Right ventricle myocardium superior (tissue), 1 donor: Measurements from ENCODE around the gene KLF16. TPM values are rescaled to one million over a fixed set of nuclear protein-coding genes. Genes with fewer than 3 reads are reported as not detected.
A peak's percentile ranks its signal among the peaks of the same experiment; 100 is the strongest.

Source experiments
- ATAC-seq: fragments of 200-7000 bp; cut with Tn5 transposase; one replicate; pipeline ENCODE4 v1.9.1; 2020; ENCODE audit warnings: mild to moderate bottlenecking; ENCODE audit not compliant: poor library complexity
- DNase-seq: peaks from one replicate; pipeline ENCODE4 v3.0.0-alpha.2; 2020
- intact Hi-C: fragments of 100-400 bp; cut with DNase I; formaldehyde crosslinking; loops from one replicate; pipeline ENCODE4 v1.11.2; 2022
- total RNA-seq: library from RNA; stranded (reverse); fragmentation: NEBNext Ultra II Directional; extraction: Animal tissue kit (Norgen Biotek cat#: 25700); gene quantifications from one replicate; pipeline ENCODE4 v1.2.1, GENCODE V29; 2021
- donor health status: DM: no; HTN: yes; CAD: no; lungs with severe emphysema.

Gene KLF16
- total RNA-seq, 1 donor from 2014 or later, result 6.2 TPM

GRCh38 chr19:1859331-1859781, 4.0 kb downstream of the KLF16 start:
- no peak for ATAC-seq
- DNase-seq, result no peak
- intact Hi-C loops, result no loop called here

GRCh38 chr19:1858412-1859081, 4.8 kb downstream of the KLF16 start:
- ATAC-seq, result no peak
- no peak for DNase-seq
- intact Hi-C loops, result no loop called here

- ATAC-seq, result no peak
- intact Hi-C loops, result no loop called here
- DNase-seq, result no peak
Measured at GRCh38 chr19:1857648-1858326, 5.6 kb downstream of the KLF16 start.

GRCh38 chr19:1856698-1857603, 6.4 kb downstream of the KLF16 start:
- intact Hi-C loops, result no loop called here
- ATAC-seq, result peak; percentile 27
- DNase-seq, result peak; percentile 89

- no peak for ATAC-seq
- no peak for DNase-seq
Measured at GRCh38 chr19:1856345-1856697, 7.1 kb downstream of the KLF16 start.

GRCh38 chr19:1855828-1856255, 7.5 kb downstream of the KLF16 start:
- ATAC-seq, result no peak
- intact Hi-C loops, result no loop called here
- no peak for DNase-seq

More at GRCh38 chr19:1856345-1856697, 7.1 kb downstream of the KLF16 start:
- intact Hi-C loops, result no loop called here

DNA sequence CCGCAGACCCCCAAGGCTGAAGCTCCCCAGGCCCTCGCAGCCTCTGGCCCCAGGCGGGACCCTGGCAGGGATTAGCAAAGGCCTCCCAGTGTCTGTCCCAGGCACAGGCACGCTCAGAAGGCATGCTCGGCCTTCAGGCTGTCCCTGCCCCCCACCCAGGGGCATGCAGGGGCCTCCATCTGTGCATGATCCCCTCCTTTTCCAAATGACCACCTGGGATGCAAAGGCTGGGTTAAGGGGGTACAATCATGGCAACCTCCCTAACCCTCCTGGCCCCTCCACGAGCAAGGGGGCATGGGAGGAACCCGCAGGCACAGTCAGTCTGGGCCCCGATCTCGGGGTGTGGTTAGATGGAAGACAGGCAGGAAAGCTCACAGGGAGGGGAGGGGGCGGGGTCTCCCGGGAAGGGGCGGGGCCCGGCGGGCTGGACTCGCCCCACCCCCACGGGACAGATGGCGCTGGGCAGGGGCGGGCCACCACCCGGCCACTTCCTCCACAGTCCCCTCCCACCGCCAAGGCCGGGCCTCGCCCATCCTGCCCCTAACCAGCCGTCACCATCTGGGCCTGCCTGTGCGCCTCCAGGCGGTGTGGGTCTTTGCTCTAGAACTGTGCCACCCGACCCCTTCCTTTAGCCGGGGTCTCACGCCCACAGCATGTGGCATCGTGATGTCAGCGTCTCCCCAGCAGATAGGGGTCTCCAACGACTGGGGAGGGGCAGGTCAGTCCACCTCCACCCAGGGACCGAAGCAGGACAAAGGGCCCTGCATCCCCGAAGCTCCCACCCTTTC, 8.1 kb downstream of the KLF16 start:
- intact Hi-C loops, result no loop called here
- ATAC-seq, result peak; percentile 83
- DNase-seq, result peak; percentile 96

- ATAC-seq (peak; percentile 23), DNase-seq (peak; percentile 80)
- intact Hi-C loops, result no loop called here
Measured at GRCh38 chr19:1854542-1855039, 8.8 kb downstream of the KLF16 start.

- ATAC-seq, result peak; percentile 0
- no peak for DNase-seq
- intact Hi-C loops, result no loop called here
Measured at GRCh38 chr19:1854039-1854541, 9.3 kb downstream of the KLF16 start.

DNA sequence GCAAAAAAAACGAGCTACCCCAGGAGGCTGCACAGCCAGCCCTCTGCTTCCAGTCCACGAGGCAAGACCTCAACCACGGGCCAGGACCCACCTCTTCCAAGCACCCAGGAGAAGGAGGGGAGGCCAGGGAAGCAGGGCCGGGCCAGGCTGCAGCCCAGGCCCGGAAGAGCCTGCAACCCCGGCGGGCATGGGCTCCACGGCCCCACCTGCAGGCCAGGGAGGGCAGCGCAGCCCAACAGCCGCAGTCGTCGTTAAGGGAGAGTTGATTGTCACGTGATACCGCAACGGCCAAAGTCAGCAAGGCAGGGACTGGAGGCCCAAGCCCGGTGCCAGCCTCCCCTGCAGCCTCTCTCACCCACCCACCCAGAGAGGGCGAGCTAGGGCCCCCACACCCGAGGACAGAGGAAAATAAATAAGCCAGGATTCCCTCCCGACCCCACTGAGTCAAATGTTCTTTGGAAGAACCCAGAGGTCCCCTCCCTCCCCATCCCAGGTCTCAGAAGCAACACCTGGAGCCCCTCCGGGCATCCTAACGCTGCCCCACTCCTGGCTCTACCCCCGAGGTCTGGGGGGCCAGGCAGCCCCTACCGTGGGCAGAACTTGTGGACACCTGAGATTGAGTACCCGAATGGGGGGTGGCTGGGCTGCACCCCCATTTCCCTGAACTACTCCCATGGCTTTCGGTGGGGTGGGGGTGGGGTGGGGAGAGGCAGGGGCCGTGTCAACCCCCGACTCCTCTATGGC, 9.9 kb downstream of the KLF16 start:
- intact Hi-C loops, result no loop called here

GRCh38 chr19:1852581-1853128, 10.7 kb downstream of the KLF16 start:
- no peak for ATAC-seq
- intact Hi-C loops, result no loop called here
- DNase-seq, result no peak

More for the DNA sequence above, 9.9 kb downstream of the KLF16 start:
- ATAC-seq, result peak; percentile 14
- DNase-seq, result peak; percentile 90

GRCh38 chr19:1851654-1852580, 11.5 kb downstream of the KLF16 start:
- ATAC-seq, result no peak
- DNase-seq, result no peak
- intact Hi-C loops, result no loop called here

GRCh38 chr19:1850809-1851653, 12.3 kb downstream of the KLF16 start:
- DNase-seq (no peak), ATAC-seq (no peak)
- intact Hi-C loops, result no loop called here

GRCh38 chr19:1849886-1850398, 13.4 kb downstream of the KLF16 start:
- no peak for ATAC-seq
- DNase-seq, result no peak
- intact Hi-C loops, result no loop called here

DNA sequence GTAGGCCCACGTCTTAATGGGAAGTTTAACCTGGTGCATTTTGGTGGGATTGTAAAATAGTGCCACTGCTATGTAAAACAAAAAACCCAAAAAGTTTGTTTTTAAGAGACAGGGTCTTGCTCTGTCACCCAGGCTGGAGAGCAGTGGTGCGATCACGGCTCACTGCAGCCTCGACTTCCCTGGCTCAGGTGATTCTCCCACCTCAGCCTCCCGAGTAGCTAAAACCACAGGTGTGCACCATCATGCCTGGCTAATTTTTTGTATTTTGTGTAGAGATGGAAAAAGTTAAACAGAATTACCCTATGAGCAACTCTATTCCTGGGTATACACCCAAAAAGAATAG, 14.3 kb downstream of the KLF16 start:
- ATAC-seq (no peak), DNase-seq (no peak)
- intact Hi-C loops, result no loop called here
